NB4 (cell line): Measurements from ENCODE around the gene AP3B1.

Experiments used
- CTCF ChIP-seq: IDR thresholded peaks from one replicate; pipeline ENCODE4 v1.5.1; 2012; ENCODE audit warnings: low read depth, low read length
- POLR2A ChIP-seq: IDR thresholded peaks from 2 replicates; pipeline ENCODE4 v1.6.1; 2011; ENCODE audit warnings: mild to moderate bottlenecking; ENCODE audit not compliant: insufficient read length; ENCODE audit errors: extremely low read depth

DNA sequence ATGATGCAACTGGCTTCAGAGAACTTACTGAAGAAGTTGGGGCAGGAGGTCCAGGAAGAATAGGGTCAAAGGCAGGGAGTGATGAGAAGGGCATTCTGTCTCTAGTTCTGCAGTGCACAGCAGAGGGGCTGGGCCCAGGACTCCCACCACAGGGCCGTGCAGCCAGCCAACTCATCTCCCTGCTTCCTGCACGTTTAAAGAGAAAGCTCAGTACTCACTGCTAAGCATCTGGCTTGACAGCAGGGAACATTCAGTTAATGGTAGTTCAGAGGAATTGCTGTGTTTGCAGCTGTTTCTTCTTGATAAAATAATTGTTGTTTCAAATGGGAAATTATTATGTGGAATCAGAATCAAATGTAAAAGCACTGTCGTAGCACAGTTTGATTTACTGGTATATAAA is 40.3 kb upstream of the AP3B1 start:
- TF ChIP-seq POLR2A (no peak), CTCF (no peak)
